GM10847 (cell line): ENCODE results near the gene CEP295NL.

ENCODE experiments used
- POLR2A ChIP-seq: IDR thresholded peaks from 2 replicates; pipeline ENCODE4 v1.6.1; 2011; ENCODE audit not compliant: insufficient read length; ENCODE audit errors: extremely low read depth

Gene CEP295NL

DNA sequence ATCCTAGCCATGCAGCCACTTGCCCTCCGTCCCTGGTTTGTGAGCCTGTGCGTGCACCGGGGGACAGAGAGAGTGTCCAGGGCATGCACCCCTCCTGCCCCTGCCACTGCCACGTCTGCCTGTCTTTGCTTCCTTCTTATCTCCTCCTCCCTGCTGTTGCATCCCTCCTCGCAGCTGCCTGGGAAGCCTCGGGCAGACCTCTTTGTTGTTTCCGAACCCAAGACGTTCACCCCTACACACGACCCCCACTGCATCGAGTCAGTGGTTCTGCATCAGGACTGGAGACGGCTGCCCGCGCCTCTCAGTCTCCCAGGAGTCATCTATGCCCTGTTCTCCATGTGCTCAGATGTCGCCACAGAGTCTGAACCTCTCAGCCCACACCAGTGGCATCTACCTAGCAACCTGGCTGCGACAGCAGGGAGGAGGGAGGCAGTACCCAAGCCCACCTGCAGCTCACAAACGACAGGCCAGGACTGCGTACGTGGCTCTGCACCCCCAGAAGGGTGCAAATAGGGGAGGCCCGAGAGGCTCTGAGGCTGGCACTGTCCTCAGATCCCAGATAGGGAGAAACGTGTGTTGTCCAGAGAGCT, 17.0 kb upstream of the CEP295NL start:
- TF ChIP-seq POLR2A, result no peak

DNA sequence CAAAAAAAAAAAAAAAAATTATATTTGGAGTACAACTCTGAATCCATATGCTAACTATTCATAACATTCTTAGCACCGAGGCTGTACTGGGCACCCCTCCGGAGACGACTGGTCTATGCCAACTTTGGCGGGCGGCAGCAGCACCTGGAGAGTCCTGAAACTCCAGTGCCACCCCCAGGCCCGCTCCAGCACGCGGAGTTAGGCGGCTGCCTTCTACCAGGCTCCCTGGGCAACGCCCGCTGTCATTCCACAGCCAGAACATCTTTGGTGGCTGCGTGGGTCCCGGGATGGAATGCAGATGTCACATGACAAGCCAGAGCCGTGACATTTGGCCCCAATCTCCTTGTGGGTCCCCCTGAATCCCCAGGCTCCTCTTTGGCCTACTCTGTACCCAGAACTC, 16.0 kb upstream of the CEP295NL start:
- no peak for TF ChIP-seq POLR2A

DNA sequence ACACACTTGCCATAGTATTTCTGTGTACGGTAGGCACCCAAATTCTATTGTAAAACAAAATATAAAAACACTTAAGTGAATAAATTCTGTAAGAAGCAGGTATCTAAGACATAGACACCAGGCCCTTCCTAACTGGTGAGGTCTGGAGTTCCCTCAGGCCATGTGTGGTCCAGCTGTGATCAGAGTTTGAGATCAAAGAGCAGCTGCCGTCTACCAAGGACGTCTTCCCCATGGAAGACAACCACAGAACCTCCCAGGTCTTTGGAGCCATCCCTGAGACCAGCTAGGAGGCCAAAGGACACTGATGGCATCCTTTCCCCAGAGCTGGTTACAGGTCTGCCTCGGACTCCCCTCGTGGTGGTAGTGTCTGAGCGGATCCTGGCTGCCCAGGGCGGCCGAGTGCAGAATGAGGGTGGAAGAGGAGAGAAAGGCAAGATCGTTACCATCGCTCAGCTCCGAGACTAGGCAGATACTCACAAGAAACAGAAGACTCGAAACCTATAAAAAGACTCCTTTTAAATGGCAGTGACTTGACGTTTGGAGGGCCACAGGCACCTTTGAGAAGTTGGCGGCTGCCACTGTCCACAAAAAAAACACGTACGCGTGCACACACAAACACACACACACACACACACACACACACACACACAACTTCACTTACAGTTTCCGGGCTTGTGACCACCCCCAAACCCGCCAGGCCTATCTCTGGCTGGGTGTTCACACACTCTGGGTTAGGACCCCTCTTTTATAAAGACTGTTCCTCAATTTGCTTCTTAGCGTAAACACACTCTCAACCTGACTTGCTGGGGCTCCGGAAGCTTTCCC, 14.7 kb upstream of the CEP295NL start:
- TF ChIP-seq POLR2A, result no peak

DNA sequence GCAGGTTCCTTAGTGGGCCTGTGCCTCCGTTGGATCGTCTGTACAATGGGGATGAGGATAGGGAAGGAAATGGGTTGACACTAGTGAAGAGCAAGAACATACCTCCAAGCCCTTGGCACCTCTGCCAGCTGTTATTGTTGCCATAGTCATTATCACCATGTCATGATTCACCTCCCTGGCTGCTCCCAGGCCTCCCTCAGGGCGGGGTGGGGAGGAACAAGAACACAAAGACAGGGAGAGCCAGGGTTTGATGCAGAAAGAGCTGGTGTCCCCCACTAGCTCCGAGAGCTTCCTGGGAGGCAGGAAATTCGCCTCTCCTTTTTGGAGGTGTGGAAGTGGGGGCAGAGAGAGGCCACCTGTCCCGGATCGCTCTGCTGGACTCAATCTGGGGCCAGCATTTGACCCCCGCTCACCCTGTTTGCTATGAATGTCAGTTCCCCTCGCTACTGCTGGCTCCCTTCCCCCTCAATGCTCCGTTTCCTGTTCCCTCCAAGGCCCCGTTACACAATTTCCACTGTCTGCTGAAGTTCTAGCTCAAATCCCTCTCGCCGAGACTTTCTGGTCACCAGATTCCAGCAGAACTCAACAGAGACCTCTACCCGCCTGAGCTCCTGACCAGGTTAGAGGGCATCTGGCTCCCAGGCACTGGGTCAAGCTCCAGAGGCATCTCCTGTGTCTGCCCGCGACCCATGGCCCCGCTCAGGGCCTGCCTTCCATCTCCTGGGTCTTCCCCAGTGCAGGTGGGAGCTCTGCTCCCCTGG, 13.1 kb upstream of the CEP295NL start:
- no peak for TF ChIP-seq POLR2A

- TF ChIP-seq POLR2A, result no peak
Measured at GRCh38 chr17:78913115-78913514, 10.1 kb upstream of the CEP295NL start.

DNA sequence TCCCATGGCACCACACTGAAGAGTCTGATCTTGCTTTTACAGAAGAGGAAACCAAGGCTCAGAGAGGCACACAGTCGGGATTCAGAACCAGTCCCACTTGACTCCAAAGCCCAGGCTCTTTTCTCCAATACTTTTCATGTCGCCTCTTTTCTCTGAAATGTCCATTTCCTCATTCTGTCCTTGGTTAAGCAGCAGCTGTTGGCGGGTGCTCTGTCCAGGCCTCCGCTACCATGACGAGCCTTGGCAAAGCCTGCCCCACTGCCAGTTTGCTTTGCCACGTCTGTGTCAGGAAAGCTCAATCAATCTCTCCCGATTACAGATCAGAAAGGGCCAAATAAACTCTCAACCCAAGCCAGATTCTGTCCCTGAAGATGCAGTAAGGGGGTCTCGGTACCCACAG, 9.1 kb upstream of the CEP295NL start:
- TF ChIP-seq POLR2A, result no peak

GRCh38 chr17:78910497-78911284, 7.7 kb upstream of the CEP295NL start:
- no peak for TF ChIP-seq POLR2A

DNA sequence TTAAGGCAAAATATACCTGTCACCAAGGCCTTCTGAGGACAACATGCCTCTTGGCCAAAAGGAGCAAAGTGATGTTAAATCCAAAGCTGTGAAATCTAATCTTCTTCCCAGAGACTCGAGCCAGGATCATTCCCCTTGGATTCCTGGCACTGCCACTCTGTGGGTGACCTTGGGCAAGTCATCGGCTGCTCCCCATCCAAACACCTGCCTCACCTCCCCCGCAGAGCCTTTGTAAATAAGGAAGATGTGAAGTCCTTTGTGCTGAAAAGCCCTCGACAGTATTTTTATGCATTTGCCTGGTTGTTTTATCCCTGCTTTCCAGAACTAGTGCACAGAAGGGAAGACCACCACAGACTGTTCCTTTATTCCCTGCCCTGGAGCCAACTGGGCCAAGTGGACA, 5.4 kb upstream of the CEP295NL start:
- no peak for TF ChIP-seq POLR2A

DNA sequence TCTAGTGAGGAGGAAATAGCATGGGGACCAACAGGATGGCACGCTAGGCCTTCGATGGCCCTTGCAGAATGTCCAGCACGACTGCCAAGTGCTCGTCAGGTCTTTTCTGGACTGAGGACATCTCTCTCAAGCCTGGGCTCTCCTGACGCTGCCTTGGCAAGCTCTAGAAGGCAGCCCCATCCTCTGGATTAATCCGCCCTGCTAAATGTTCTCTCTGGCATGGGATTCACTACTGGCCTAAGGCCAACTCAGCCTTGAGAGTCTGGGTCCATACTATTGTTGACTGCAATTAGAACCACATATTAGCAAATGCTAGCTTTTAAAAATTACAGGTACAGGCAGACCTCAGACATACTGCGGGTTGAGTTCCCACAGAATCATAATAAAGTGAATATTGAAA, 2.5 kb upstream of the CEP295NL start:
- no peak for TF ChIP-seq POLR2A

DNA sequence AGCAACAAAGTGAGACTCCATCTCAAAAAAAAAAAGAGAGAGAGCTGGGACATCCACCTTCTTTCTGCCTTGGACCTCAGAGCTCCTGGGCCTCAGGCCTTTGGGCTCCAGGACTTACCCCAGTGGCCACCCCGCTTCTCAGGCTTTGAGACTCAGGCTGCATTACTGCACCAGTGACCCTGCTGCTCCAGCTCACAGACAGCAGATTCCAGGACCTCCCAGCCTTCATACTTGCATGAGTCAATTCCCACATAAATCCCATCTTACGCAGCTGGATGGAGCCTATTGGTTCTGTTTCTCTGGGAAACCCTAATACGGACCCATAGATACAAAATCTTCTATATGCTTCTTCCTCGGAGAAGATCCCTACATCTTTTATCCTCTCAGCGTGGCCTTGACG, 2.1 kb upstream of the CEP295NL start:
- TF ChIP-seq POLR2A, result no peak

DNA sequence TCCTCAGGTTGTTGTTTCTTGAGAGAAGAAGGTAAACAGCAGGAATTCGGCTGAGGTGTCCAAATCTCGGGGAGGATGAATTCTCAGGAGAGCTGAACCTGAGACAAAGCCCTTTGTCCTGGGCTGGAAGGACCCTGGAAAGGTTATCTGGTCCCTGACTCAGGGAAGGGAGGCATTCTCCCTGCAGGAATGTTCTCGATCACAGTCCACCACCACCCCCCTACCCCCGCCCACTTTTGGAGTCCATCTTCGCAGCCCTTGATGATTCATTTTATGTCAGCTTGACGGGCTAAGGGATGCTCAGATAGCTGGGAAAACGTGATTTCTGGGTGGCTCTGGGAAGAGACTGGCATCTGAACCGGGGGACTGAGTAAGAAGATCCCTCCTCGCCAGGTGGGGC, 1.4 kb upstream of the CEP295NL start:
- TF ChIP-seq POLR2A, result no peak

GRCh38 chr17:78901806-78902205, 1.2 kb downstream of the CEP295NL start:
- TF ChIP-seq POLR2A, result no peak

DNA sequence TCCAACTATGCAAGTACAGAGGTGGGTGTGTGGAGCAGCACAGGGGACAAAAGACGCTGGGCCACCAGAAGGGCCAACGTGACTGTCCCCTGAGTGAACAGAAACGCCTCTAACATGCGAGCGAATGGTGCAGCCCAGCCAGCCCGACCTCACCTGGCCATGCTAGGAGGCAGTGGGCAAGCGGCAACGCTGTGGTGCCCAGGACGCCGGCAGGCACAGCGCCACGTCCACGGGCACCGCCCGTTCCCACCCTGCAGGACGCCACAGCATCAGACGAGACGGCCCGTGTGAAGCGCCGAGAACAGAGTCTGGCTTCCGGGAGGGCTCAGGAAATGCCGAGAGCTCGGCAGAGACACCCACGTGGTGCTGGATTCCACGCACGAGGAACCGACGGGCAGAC, 2.2 kb downstream of the CEP295NL start:
- TF ChIP-seq POLR2A, result no peak

DNA sequence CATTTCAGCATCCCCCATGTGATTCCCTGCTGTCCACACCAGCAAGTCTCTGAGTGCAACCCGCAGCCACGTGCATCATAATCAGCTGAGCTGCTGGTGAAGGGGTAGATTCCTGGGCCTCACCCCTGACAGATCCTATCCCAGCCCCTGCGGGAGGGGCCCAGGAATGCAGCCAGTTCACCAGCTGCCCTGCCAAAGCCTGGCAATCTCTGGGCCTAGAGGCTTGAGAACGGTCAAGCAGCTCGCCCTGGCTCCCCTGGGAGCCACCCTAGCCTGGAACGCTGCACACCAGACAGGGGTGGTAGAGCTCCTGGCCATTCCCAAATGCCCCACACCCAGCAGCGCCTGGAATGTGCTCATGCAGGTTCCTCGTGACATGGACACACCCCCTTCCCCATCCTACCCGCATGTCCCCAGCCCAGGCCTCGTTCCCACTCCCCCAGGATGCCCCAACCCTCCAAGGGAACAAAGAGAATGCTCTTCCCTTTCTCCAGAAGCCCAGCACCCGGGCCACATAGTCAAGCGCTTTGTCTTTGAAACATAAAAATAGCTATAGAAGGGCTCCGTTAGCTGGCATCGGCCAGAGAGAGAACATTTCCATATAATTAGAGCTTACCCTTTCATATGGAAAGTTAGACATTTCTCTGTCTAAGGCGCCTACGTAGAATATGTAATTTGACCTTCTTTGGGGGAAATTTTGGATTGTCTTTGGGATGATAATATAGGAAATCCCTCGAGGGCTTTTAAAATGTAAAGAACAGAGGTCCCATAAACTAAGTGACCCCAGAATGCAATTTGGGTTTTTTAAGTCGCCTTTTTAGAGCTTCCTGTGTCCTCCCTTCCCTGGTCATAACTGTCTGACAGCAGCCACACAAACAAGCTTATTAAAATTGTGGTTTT, 3.4 kb downstream of the CEP295NL start:
- TF ChIP-seq POLR2A, result no peak
